Fibroblast of skin of abdomen (primary cell): ENCODE data around the gene ASB8.
A peak's percentile ranks its signal among the peaks of the same experiment; 100 is the strongest.

Experiments used
- DNase-seq: peaks from one replicate; pipeline ENCODE4 v3.0.0-alpha.2; 2013

ASB8 gene

GRCh38 chr12:48105867-48106680, 51.2 kb downstream of the ASB8 start, which contains the start of gene SENP1:
SENP1 (minus strand) TSS chr12:48106079; CDS start chr12:48101472, 4,607 bp downstream.
- peak; percentile 87 for DNase-seq

- DNase-seq: peak; percentile 1
Measured at GRCh38 chr12:48105321-48105866, 51.9 kb downstream of the ASB8 start.

DNA sequence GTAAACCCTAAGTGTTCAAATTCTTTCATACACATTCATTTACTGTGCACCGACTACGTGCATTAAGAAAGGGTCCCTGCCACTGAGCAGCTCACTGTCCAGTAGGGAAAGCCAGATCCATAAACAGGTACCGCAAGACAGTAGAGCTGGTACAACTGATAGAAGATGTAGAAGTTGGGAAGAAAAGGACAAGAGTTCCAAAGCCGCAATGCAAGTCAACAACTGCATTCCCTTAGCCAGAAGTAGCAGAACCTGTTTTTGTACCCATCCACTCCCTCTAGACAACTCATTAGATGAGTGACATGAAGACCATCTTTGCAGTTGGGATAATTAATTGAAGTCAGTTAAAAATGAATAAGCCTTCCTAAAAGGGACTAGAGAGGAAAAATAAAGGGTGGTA, 52.8 kb downstream of the ASB8 start:
- no peak for DNase-seq
